KOPT-K1 (cell line): ENCODE data around the gene ATPAF1.

Experiments
- H3K27ac ChIP-seq: fragments of 200-600 bp; sonication (generic); 2 replicates; pipeline ENCODE4 v1.5.1; 2016; ENCODE audit warnings: antibody characterized with exemption, mild to moderate bottlenecking, low read depth, low read length; ENCODE audit not compliant: poor library complexity, severe bottlenecking
- H3K36me3 ChIP-seq: fragments of 200-600 bp; sonication (generic); 2 replicates; pipeline ENCODE4 v1.5.1; 2017; ENCODE audit warnings: antibody characterized with exemption, mild to moderate bottlenecking, low read length, moderate library complexity; ENCODE audit not compliant: insufficient read depth
- H3K9me3 ChIP-seq: fragments of 200-600 bp; sonication (generic); 2 replicates; pipeline ENCODE4 v1.5.1; 2017; ENCODE audit warnings: antibody characterized with exemption, low read length, mild to moderate bottlenecking; ENCODE audit not compliant: insufficient read depth, poor library complexity, severe bottlenecking

Gene ATPAF1

GRCh38 chr1:46647611-46648010 is 20.6 kb downstream of the ATPAF1 start:
- Histone ChIP-seq H3K27ac (no peak overlapping the region), H3K36me3 (peaks cover 62% of the 10 kb centered on the region), H3K9me3 (peaks cover 16% of the 10 kb centered on the region)

GRCh38 chr1:46646844-46647243 is 21.3 kb downstream of the ATPAF1 start:
- Histone ChIP-seq H3K27ac (no peak overlapping the region), H3K36me3 (peaks cover 65% of the 10 kb centered on the region), H3K9me3 (peaks cover 16% of the 10 kb centered on the region)

GRCh38 chr1:46646331-46646730 is 21.8 kb downstream of the ATPAF1 start:
- Histone ChIP-seq H3K9me3 (peaks cover 16% of the 10 kb centered on the region), H3K27ac (no peak overlapping the region), H3K36me3 (peaks cover 70% of the 10 kb centered on the region)

- H3K27ac ChIP-seq = no peak overlapping the region
- peaks cover 16% of the 10 kb centered on the region for H3K9me3 ChIP-seq
- H3K36me3 ChIP-seq = peaks cover 72% of the 10 kb centered on the region
These were observed 22.3 kb downstream of the ATPAF1 start for GRCh38 chr1:46645815-46646214.

GRCh38 chr1:46643368-46643775 is 24.8 kb downstream of the ATPAF1 start:
- no peak overlapping the region for H3K27ac ChIP-seq
- H3K36me3 ChIP-seq = peaks cover 51% of the 10 kb centered on the region
- no peaks in the 10 kb centered on the region for H3K9me3 ChIP-seq

GRCh38 chr1:46642115-46642680 is 26.0 kb downstream of the ATPAF1 start:
- Histone ChIP-seq H3K27ac (no peak overlapping the region), H3K9me3 (no peaks in the 10 kb centered on the region), H3K36me3 (peaks cover 48% of the 10 kb centered on the region)

GRCh38 chr1:46639547-46639946 is 28.6 kb downstream of the ATPAF1 start:
- no peaks in the 10 kb centered on the region for H3K9me3 ChIP-seq
- H3K36me3 ChIP-seq = peaks cover 62% of the 10 kb centered on the region
- H3K27ac ChIP-seq = no peak overlapping the region

- peaks cover 68% of the 10 kb centered on the region for H3K36me3 ChIP-seq
- H3K27ac ChIP-seq = no peak overlapping the region
- no peaks in the 10 kb centered on the region for H3K9me3 ChIP-seq
These were observed 29.2 kb downstream of the ATPAF1 start for GRCh38 chr1:46638921-46639320.

- H3K27ac ChIP-seq = no peak overlapping the region
- H3K36me3 ChIP-seq = peaks cover 69% of the 10 kb centered on the region
- H3K9me3 ChIP-seq = no peaks in the 10 kb centered on the region
These were observed 30.6 kb downstream of the ATPAF1 start for GRCh38 chr1:46637444-46638083.

GRCh38 chr1:46635205-46635604 is 33.0 kb downstream of the ATPAF1 start:
- peaks cover 74% of the 10 kb centered on the region for H3K36me3 ChIP-seq
- no peaks in the 10 kb centered on the region for H3K9me3 ChIP-seq
- H3K27ac ChIP-seq = no peak overlapping the region

- peaks cover 57% of the 10 kb centered on the region for H3K36me3 ChIP-seq
These were observed 37.4 kb downstream of the ATPAF1 start for GRCh38 chr1:46630719-46631118.

GRCh38 chr1:46623743-46624644 is 44.2 kb downstream of the ATPAF1 start:
- Histone ChIP-seq H3K27ac (no peak overlapping the region), H3K36me3 (no peaks in the 10 kb centered on the region)

More at GRCh38 chr1:46630719-46631118, 37.4 kb downstream of the ATPAF1 start:
- no peak overlapping the region for H3K27ac ChIP-seq
- H3K9me3 ChIP-seq = no peaks in the 10 kb centered on the region

GRCh38 chr1:46622344-46622743 is 45.8 kb downstream of the ATPAF1 start:
- H3K36me3 ChIP-seq = no peaks in the 10 kb centered on the region
- H3K9me3 ChIP-seq = no peaks in the 10 kb centered on the region
- no peak overlapping the region for H3K27ac ChIP-seq

More at GRCh38 chr1:46623743-46624644, 44.2 kb downstream of the ATPAF1 start:
- H3K9me3 ChIP-seq = no peaks in the 10 kb centered on the region

GRCh38 chr1:46621930-46622329 is 46.2 kb downstream of the ATPAF1 start:
- Histone ChIP-seq H3K36me3 (no peaks in the 10 kb centered on the region), H3K27ac (no peak overlapping the region), H3K9me3 (no peaks in the 10 kb centered on the region)

- Histone ChIP-seq H3K36me3 (no peaks in the 10 kb centered on the region), H3K9me3 (no peaks in the 10 kb centered on the region), H3K27ac (no peak overlapping the region)
These were observed 48.4 kb downstream of the ATPAF1 start for GRCh38 chr1:46619656-46620258.
